ENCODE results near the gene COX6A2.

- TF ChIP-seq CTCF (IDR thresholded peaks at IDR 0.05 in 8 of 11, conservative IDR thresholded peaks at IDR 0.05 in 3 of 11) (no peak), POLR2A (IDR thresholded peaks at IDR 0.05) (no peak)
Observed at GRCh38 chr16:31390504-31391041, 37.6 kb downstream of the COX6A2 start.
